Stimulated activated CD8-positive, alpha-beta memory T cell treated with anti-CD3 and anti-CD28 coated beads, Interleukin-12 subunit alpha, Interleukin-12 subunit beta, amount 100 ng/mL, for 1 hour (primary cell): ENCODE results near the gene PTDSS2.
"Not testable (repeated sequence)": the region's sequence is repeated elsewhere in the genome, so short reads cannot be mapped to it uniquely, and the experiment has no call there.

Source experiments
- DNase-seq: peaks from one replicate; pipeline ENCODE4 v3.0.0-alpha.2; 2020; ENCODE audit warnings: low read depth

The PTDSS2 gene

DNA sequence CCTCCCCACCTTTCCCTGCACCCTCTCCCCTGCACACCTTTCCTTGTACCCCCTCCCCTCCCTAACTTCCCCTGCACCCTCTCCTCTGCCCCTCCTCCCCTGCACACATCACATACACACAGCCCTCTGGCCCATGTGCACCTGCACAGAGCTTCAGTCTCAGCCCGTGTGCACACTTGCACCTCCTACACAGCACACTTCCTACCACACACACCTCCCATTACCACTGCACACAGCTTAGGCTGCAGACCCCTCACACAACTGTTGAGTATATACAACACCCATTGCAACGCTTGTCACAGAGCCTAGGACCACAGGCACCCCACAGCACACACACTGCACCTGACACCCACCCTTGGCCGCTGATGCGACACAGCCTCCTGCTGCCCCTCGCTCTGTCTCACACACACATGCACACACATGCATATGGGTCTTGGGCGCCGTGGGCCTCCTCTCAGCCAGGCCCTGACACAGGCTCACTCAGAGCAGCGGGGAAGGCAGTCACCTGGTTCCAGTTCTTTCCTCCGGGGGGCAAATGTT, 35.7 kb upstream of the PTDSS2 start:
- no peak for DNase-seq

- no peak for DNase-seq
These were observed 34.4 kb upstream of the PTDSS2 start for GRCh38 chr11:415640-416041.

GRCh38 chr11:416051-416756, 33.9 kb upstream of the PTDSS2 start:
- DNase-seq: no peak

GRCh38 chr11:416757-417621, 33.1 kb upstream of the PTDSS2 start:
- no peak for DNase-seq

DNA sequence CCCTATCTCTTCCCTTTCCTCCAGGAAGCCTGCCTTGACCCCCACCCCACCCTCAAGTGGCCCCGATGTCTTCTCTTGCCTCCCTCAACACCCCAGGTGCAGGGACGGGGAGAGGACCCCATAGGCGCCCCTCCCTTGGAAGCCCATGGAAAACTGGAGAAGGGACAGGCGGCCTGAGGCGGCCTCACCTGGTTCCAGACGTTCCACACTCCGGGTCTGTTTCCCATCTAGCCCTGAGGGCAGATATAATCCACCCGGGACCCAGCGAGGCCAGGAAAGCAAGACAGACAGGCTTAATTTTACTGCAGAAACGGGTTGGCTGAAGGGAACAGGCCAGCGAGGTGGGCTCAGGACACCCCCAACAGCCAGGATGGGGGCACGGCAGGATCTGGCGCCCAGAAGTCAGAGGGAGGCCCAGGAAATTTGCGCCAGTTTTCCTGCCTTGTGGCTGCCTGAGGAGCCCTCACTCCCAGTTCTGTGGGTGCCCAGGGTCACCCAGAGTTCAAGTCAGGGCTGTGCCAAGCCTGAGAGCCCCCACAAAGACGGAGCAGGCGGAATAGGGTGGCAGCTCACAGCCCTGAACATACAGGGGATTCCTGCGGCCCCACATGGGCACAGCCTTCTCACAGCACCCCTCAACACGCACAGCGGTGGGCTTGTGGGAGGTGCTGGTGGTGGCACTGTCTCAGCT, 32.3 kb upstream of the PTDSS2 start:
- DNase-seq: no peak

DNA sequence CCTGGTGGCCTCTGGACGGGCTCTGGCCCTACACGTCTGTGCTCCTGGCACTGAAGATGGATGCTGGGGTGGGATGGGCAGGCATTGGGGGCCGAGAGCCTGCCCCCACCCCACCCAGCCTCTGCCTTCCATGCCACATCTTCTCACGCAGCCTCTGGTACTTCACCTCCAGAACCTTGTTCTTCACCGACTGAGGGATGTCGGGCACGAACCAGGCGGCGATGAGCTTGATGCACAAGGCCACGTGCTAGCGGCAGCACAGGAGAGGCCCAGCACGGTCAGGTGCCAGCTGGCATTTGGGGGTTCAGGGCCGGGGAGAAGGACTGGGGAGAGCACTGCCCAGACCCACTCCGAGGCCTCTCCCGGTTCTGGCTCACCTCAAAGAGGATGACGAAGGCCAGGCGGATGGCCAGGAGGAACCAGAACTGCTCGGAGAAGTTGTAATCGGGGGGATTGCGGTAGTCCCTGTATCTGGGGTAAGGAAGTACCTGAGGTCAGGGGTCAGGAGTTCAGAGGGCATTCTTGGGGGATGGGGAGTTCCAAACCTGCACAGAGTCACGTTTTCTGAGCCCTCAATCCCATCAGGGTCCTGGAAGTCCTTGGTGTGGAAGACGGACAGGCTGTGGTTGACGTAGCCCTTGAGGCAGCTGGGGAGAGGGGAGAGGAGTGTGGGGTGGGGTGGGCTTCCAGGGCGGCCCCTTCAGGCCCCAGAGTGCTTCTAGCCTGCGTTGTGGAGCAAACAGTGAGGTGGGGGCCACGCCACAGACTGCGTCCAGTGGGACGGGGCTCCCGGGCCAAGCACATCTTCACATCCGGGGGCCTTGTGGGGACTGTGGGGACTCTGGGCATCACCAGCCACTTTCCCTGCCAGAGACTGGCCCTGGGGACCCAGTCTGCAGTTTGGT, 31.5 kb upstream of the PTDSS2 start:
- no peak for DNase-seq

DNA sequence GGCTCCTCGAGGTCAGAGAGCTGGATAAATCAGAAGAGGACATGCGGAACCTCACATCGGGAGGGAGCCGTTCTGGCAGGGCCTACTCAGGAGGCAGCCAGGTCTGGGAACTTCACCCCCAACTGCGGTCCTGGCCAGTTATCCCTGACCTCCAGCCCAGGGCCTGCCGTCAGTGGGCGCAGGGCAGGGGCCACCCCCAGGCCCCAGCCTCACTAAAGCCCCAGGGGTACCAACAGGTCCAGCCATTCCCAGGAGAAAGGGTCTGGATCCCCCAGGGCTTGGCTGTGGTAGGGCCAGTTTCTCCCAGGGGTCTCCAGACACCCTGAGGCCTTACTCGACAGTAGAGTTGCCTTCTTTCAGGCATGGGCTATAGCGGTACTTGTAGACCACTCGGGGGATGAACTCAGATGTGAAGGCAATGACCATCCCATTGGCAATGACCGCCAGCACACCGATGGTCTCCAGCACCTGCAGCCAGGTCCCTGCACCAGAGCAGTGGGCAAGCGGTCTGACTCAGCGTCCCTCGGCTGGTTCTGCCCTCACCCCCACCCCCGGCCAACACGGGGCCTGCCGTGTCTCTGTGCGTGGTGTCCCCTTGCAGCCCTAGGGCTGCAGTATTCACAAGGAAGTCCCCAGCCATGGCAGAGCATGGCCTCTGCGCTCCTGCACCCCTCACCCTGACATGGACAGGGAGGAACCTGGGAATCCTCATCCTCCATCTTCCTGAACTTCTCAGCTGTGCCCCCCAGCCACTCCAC, 30.7 kb upstream of the PTDSS2 start:
- DNase-seq: no peak

DNA sequence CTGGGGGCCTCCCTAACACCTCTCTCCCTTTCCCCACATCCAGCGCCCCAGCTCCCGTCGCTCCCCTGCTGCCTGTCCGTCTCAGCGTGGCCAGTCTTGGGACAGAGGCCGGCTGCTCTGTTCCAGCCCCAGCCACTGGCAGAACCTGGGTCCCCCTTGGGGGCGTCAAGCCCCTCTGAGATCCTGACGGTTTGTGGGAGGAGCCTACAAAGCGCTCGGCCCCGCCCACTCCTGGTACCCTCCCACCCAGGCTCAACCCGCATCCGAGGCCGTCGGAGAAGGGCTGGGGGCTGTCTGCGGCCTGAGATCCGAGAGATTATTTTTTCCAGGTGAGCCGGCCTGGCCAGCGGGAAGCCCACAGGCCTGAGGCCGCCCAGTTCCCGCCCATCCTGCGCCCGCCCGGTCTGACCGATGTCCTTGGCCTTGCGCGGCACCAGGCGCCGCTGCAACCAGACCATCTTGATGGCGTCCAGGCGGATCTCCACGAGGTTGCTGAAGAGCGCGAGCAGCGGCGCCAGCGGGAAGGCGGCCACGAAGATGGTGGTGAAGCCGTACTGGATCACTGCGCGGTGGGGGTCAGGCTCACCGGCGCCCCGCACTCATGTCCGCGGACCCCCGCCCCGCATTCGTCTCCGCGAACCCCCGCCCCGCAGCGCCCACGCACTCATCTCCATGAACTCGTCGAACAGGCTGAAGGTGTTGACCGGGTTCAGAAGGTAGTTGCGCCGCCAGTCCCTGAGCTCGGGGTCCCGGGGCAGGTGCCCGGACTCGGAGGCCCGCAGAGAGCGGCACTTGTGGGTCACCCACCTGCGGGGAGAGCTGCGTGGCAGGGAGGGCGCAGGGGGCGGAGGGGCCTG, 29.8 kb upstream of the PTDSS2 start:
- DNase-seq: no peak

GRCh38 chr11:420911-421321, 29.2 kb upstream of the PTDSS2 start:
- DNase-seq: no peak

GRCh38 chr11:422249-422656, 27.8 kb upstream of the PTDSS2 start:
- DNase-seq: no peak

DNA sequence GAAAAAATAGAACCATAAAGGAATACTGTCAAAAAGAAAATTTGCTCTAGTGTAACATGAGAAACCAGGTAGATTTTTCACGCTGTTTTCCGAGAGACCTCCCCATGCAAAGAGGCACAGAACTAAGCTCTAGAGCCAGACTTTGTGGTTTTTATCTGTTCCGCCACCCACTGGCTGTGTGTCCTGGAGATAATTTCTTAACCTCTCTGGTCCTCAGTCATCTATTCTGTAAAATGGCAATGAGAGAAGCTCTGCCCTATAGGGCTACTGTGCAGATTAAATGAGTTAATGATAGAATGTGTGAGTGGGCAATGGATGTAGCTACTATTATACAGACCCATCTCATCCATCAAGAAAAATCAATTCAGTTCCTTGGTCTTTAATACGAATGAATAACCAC, 25.8 kb upstream of the PTDSS2 start:
- no peak for DNase-seq

- not testable (repeated sequence) for DNase-seq
These were observed 25.3 kb upstream of the PTDSS2 start for GRCh38 chr11:424766-425165.

DNA sequence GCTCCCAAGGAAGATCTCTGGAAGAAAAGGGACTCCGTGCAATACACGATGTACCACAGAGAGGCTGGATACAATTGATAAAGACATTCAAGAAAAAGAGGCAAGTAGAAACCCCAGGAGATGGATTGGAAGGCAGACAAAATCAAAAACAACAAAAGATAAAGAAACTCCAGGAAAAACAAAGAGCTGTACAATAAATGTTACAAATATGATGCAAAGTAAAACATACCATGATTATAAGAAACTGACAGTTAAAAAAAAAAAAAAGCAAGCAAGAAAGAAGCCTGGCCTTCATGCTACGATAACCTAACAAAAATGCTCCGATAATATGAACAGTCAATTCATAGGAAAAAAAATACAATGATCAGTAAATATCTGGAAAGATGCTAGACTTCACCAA, 24.8 kb upstream of the PTDSS2 start:
- no peak for DNase-seq

GRCh38 chr11:426851-427250, 23.2 kb upstream of the PTDSS2 start:
- no peak for DNase-seq

GRCh38 chr11:428295-428694, 21.8 kb upstream of the PTDSS2 start:
- DNase-seq: no peak

DNA sequence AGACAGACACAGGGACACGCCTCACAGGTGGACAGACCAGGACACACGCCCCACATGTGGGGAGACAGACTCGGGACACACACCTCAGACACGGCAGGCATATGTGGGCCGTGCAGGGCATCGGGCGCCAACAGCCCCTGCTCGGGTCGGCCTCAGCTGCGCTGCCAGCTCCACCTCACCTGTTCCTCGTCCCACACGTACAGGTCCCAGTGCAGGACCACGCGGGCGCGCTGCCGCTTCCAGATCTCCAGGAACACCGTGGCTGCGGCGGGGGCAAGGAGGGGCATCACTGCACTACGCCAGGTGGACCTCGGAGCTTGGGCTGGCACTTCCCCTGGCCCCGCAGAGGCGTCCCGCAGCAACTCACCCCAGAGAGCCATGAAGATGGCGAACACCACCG, 20.7 kb upstream of the PTDSS2 start:
- DNase-seq: no peak

- no peak for DNase-seq
These were observed 20.1 kb upstream of the PTDSS2 start for GRCh38 chr11:429931-430456.

DNA sequence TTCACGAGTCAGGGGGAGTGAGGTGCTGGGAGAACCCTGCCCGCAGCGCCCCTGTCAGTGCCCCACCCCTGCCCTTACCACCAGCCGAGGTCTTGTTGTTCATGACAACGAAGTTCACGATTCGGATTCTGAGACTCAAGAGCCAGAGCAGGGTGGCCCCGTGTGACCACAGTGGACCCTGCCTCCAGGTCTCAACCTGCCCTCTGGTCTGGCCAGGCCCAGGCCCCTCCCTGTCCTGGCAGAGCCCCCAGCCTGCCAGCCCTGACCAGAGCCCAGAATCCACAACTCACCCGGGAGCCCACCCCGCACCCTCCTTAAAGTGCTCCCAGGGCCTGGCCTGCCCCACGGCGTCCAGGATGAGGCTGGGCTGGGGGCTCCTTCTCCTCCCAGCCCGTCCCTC, 18.2 kb upstream of the PTDSS2 start:
- no peak for DNase-seq

GRCh38 chr11:432501-433100, 17.5 kb upstream of the PTDSS2 start:
- no peak for DNase-seq
